GM21423 (cell line): ENCODE data around the gene KCNK2.

ENCODE experiments used
- ATAC-seq: cut with Tn5 transposase; IDR thresholded peaks from one replicate; pipeline ENCODE4 v1.9.1; 2021; ENCODE audit warnings: mild to moderate bottlenecking, moderate library complexity; ENCODE audit not compliant: unreplicated experiment

Gene KCNK2

DNA sequence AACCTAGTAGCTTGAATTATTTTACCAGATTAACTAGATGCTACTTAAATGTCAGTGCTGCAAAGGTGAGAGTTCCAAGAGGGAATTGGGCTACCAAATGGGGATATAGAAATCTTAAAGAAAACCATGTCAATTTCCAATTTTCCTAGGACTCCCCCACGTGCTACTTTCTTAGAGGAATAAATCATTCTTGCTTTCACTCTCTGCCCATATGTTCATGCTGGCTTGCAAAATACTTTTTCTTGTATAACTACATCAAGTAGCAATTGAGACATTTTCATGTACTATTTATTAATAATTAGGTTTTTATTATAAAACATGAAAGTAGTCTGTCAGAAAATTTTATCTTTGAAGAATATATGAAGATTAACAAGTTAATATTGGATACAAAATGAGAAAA lies 11.8 kb downstream of the KCNK2 start:
- no peak for ATAC-seq

DNA sequence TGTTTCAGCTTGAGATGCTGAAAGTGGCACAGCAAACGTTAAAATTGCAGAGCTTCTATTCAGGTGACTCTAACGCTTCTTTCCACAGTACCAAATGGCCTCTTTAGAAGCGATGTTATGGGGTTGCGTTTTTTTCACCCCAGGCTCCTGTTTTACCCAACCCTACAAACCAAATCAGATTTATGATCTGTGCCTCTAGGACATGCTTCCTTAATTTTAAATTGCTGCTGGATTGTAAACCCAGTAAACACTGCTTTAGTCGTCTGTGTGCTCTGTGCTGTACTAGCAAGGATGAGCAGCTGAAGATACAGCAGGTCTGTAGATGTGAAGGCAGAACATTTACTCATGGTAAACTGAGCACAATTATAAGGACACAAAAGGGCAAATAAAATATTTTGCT lies 13.0 kb downstream of the KCNK2 start:
- ATAC-seq = no peak

DNA sequence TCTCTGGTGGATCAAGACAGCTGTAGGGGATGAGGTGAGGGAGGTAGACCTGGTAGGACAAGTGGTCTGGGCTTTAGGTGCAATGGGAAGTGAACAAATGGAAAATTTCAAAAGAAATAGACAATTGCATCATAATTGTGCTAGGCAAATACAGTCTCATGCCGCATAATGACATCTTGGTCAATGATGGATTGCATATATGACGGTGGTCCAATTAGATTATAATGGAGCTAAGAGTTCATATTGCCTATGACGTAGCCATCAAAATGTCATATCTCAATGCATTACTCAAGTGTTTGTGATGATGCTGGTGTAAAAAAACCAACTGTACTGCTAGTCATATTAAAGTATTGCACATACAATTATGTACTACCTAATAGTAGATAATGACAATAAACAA lies 19.0 kb downstream of the KCNK2 start:
- no peak for ATAC-seq

DNA sequence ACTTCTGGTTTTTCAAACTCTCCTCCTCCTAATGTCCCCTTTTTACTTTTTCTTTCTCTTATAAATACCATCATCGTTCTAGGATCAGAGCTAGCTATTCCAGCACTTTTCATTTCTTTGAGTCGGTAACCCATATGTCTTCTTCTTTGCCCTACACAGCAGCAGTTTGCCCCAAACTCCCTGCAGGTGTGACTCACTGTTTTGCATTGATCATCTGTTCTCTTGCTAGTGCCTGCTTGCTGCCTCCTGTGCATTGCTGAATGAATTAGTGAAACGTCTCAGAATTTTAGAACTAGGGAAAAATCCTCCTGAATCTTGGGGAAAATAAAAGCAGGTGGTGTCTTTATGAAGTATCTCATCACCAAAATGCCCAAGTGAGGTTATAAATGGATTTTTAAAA lies 21.7 kb downstream of the KCNK2 start:
- no peak for ATAC-seq

DNA sequence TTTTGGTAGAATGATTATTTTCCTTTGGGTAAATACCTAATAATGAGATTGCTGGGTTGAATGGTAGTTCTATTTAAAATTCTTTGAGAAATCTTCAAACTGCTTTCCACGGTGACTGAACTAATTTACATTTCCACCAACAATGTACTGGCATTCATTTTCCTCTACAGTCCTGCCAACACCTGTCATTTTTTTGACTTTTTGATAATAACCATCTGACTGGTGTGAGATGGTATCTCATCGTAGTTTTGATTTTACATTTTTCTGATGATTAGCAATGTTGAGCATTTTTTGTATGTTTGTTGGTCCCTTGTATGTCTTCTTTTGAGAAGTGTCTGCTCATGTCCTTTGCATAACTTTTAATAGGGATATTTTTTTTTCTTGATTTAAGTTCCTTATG lies 23.5 kb downstream of the KCNK2 start:
- no peak for ATAC-seq

DNA sequence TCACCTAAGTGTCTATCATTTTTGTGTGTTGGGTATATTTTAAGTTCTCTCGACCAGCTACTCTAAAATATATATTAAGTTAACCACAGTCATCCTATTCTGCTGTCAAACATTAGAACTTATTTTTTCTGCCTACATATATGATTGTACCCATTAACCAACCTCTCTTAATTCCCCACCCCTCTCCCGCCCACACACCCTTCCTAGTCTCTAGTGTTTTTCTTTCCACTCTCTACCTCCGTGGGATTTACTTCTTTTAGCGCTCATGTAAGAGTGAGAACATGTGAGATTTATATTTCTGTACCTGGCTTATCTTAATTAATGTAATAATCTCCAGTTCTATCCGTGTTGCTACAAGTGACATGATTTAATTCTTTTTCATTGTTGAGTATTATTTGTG lies 26.6 kb downstream of the KCNK2 start:
- ATAC-seq = no peak

DNA sequence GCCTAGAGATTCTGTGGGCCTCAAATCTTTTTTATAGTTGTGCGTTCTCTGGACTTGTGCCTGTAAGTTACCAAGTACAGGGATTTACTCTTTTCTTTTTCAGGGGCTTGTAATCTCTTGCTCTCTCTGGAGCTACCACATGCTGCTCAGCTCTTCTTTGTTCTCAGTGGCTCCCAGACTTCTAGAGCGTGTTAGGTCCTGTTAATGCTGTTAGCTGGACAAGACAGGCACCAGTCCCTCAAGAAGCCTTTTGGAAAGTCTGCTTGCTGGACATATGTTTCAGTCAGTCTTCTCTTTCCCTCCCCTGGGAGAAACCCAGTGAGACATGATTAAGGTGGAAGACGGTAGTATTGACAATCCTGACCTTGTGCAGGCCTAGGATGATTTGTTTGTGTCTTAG lies 29.4 kb downstream of the KCNK2 start:
- no peak for ATAC-seq

DNA sequence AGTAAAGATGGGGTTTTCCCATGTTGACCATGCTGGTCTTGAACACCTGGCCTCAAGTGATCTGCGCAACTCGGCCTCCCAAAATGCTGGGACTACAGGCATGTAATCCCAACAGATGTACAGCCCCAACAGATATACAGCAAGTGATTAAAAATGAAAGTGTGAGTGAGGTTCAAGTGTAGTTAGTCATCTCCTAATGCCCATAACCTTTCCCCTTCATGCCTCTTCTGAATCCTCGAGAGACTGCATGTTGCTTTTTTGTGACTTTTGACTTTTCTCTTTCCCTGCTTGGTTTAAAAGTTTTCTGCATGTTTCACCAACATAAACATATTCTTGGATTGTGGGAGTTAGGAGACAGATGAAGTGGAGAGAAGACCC lies 31.2 kb downstream of the KCNK2 start:
- ATAC-seq = no peak

DNA sequence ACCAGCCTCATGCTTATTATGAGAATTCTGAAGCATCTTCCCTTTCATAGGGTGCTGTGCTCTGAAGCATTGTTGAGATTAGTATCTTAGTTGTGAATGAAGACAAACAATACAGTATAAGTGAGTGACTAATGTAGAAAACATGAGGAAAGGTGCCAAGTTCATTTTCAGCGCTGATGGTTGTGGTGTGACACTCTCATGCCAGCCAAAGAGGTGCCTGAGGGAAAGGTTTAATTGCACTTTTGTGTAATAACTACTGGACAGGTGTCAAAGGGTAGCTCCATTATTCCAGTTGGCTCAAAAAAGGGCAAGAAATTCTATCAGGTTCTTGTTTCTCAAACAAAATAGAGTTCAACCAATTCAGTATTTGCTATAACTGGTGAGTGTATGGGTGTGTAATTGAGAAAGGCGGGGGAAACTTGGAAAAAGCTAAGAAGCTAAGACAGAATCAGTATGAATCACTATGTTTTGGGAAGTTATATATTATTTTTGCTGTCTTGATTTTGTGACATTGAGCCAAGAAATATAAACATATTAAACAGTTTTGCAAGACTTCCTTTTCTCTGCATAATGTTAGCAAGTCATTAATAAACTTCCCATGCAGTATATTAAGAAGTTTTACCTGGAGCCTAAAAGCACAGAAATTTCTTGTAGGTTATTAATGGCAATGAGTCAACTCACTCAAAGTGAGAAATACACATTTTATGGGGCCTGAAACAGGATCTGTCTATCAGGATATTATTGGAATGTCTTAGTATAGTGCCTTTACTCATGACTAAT lies 31.8 kb downstream of the KCNK2 start:
- no peak for ATAC-seq

DNA sequence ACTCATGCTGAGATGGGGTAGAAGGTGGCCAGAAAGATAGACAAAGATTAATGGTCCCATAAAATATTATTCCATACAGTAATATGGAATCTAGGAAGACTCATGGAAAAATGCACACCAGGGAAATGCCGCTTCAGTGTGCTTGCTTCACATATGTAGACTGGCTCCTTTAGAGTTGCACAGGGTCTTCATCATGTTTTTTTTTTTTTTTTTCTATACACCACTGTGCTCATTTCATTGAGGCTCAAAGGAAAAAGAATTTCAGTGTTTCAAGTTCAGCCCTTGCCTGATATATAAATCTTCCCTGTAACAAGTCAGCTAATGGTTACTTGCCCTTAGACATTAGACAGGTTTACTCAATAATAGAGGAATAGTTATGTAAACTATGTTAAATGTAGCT lies 33.2 kb downstream of the KCNK2 start:
- no peak for ATAC-seq

DNA sequence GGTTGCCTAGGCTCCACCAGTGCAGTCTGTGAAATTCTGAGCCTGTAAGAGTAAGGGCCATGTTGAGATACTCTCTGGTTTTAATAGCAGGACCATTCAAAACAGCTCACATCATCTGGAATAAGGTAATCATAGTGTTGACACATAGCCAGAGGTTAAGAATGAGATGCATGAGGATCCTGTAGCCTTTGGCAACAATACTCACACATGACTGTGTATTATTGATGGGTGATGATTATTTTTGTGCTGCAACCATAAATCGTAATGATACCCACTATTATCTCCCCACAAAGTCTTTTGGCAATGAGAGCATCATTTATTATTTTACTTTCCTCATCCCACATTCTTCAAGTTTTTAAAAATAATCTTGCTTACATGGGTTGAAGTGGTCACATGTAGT lies 35.5 kb downstream of the KCNK2 start:
- no peak for ATAC-seq

DNA sequence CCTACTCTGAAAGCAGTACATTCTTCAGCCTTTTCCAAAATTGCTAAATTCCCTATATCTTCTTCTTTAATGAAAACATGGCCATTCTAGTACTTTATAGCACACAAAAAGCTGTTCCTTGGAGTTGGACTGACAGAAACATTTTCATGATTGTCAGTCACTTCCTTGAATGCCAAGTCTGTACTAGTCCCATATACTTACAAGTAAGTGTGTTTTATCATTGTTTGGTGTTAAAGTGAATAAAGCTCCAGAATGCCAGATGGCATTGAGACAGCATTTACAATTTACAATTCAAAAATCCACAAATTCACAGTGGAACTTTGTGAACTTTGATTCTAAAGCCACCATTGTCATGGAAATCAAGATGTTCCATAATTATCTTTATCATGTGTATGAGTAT lies 36.5 kb downstream of the KCNK2 start:
- ATAC-seq = no peak

DNA sequence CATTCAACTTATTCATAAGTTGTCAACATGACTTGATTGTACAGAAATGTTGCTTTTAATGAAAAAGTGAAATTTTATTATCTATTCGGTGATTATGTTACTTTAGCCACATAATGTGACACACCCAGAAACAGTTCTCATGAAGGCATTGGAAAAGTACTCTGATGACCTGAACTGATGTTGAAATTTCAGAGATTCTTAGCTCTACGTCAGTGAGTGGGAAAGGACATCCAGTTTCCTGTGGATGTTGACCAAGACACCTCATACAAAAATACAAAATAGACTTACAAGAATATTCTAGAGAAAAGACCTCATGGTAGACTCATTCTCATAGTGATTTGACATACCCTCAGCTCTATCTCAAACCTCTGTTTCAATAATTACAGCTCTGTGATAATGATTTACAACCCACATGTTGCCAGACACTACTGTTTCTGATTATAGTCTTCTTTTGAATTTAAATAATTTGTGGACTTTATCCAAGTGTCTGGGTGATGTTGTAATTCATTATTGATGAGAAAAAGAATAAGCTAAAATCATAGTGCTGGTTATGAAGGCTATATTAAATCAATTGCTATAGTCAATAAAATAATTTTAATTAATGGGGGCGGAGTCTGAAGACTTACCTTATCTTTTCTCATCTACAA lies 37.3 kb downstream of the KCNK2 start:
- no peak for ATAC-seq

DNA sequence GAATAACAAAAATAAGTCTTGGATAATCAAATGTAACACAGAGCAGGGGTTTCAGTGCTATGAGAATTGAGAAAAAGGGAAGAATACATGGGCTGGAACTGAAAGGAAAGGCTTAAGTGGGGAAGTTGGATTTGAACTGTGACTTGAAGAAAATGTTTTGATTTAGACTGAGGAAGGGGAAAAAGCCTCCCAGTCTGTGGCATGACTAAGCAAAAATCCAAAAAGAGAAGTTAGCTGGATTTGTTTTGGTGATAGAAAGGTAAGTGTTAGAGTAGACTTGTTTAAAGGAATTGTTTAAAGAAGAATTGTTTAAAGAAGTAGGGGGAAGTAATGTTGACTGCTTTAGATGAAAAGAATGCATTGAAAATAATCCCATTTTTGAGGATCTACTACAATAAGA lies 46.0 kb downstream of the KCNK2 start:
- no peak for ATAC-seq

DNA sequence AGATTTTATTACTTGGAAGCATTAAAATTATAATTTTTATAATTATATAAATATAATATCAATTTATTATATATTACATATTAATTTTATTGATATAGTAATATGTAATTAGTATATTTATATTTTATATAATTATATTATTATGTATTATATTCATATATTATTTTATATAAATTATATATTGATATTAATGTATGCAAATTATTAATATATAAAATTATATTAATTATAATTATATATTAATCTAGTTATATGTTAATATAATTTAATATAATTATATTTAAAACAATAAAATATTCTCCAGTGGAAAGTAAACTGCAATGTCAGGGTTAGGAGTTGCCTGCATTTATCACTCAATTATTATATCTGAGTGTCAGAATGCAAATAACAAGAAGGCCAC lies 48.8 kb downstream of the KCNK2 start:
- no peak for ATAC-seq

DNA sequence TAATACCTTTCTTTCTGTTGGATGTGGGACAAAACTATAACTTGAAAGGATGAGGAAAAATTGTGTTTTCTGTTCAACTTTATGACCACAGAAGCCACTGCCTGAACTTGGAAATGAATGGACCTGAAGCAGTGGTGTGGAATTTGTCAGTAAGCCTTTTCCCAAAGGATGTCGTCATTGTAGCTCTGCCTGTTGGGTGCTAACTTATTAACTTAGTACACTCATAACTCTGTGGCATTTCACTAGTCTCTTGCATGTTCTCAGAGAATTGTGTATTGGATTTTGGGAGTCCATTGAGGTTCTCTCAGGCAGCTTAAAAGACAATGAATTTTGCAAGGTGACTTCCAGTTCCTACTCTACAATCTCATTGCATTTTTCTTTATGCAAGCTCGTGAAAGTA lies 49.6 kb downstream of the KCNK2 start:
- ATAC-seq = no peak

DNA sequence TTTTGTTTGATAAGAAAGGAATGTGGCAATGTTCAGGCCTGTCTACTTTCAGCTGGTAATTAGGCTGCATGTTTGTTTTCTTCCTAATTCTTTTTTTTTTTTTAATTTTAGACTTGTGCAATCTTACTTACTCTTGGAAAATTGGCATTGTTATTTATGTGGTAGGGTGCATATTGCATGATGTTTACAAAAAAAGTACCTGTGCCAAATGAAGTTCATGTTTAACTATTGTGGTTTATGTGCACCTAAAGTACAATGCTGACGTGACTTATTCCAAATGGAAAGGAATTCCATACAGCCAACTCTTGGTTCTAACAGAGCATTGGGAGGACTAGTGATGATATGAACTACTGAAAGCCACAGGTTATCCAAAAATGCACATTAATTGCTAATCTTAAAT lies 51.0 kb downstream of the KCNK2 start:
- no peak for ATAC-seq

DNA sequence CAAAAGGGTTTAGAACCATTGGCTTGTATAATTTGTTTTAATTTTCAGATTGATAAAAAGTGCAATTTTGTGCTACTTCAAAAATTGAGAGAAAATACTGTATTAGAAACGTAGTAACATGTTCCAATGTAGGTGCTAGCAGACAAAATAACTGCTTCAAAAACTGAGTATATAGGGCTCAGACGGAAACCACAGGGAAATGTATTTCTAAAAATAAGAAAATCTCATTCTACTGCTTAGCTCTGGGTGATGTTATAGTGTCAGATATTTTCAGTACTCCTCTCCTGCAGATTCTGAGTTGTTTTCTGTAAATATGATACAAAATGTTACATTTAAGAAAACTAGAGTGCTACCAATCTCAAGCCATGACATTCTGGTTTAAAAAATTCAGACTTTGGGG lies 55.4 kb downstream of the KCNK2 start:
- ATAC-seq = no peak

DNA sequence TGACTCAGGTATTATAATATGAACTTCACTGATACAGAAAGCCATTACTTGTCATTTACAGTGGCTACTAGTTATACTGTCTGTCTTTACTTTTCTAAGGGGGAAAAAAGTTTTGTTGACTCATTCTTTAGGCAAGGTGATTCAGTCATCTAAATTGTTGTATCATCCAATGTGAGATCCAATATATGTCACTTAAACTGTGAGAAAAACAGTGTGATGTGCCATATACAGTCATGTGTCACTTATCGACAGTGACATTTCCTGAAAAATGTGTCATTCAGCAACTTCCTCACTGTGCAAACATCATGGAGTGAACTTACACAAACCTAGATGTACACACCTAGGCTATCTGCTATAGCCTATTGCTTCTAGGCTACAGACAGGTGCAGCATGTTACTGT lies 57.6 kb downstream of the KCNK2 start:
- no peak for ATAC-seq

DNA sequence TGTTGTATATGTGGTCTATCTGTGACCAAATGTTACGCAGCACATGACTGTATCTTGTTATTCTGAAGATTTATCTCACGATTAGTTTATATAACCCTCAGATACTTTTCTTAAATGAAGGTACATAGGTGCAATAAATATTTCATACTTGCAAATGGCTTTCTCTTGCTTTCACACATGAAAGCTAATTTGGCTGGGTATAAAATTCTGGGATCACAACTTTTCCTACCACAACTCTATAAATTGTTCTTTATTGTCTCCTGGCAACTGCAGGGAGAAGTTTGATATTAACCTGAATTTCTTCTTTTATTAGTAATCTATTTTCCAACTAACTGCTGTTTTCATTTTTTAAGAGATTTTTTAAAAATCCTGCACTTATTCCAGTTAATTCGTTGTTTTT lies 58.9 kb downstream of the KCNK2 start:
- ATAC-seq = no peak

DNA sequence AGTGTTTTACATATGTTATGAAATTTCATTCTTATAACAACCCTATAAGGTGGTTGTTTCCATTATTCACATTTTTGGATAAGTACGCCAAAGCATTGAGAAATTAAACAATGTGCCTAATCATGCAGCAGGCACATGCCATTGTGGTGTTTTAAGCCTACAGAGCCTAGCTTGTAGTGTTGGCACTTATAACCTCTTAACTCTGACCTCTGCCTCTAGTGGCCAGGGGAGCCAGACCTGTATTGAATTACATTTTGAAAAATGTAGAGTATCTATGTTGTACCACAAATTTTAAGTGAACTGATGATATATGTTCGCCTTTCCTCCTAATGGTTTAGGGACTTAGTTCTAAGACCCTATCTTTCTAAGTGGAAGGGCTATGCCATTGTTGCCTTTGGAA lies 61.0 kb downstream of the KCNK2 start:
- no peak for ATAC-seq

DNA sequence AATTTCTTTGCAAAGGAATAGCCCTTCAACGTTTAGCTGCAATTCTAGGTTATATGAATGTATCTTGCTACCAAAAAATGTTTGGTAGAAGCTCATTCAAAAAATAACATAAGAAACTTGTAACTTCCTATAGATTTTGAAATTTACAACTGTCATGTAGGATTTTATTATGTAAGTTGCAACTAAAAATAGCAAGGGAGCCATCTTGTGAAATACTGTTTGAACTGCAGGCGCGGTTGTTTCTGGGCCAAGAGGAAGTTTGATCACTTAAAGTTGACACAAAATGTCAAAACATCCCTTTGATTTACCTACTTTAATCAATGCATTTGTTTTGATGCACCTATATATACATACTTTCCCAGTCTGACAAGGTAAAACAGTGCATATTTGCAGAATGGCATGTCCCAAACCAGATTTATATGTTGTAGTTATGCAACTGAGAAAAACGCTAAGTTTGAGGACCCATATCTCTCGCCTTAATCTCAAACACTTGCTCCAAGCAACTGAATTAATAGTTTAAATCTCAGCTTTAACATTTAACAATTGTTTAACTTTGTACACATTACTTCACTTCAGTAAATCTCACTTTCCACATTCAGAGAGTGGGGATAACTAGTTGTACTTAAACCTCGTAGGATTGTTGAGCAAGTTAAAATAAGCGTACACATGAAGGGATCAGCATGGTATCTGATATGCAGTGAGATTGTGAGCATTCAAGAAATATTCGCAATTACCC lies 63.9 kb downstream of the KCNK2 start:
- no peak for ATAC-seq
